IPS-20b (cell line): ENCODE measurements around the gene ASPHD1.
"Not testable (repeated sequence)": the region's sequence is repeated elsewhere in the genome, so short reads cannot be mapped to it uniquely, and the experiment has no call there.

Experiments used
- H3K27ac ChIP-seq: one replicate; pipeline ENCODE4 v1.5.1; 2013; ENCODE audit warnings: low read length
- H3K27me3 ChIP-seq: 2 replicates; pipeline ENCODE4 v1.6.1; 2013; ENCODE audit warnings: mild to moderate bottlenecking, low read length, inconsistent platforms; ENCODE audit not compliant: insufficient read depth
- H3K36me3 ChIP-seq: 2 replicates; pipeline ENCODE4 v1.6.1; 2013; ENCODE audit warnings: low read depth, mild to moderate bottlenecking, inconsistent platforms, low read length, moderate library complexity; ENCODE audit not compliant: insufficient read depth
- H3K4me1 ChIP-seq: 2 replicates; pipeline ENCODE4 v1.6.1; 2013; ENCODE audit warnings: mild to moderate bottlenecking, control low read depth, inconsistent platforms, low read length, moderate library complexity; ENCODE audit not compliant: insufficient read depth
- H3K4me3 ChIP-seq: 2 replicates; pipeline ENCODE4 v1.5.1; 2013; ENCODE audit warnings: mild to moderate bottlenecking, low read length, inconsistent platforms
- H3K9ac ChIP-seq: 2 replicates; pipeline ENCODE4 v1.6.1; 2013; ENCODE audit warnings: low read depth, mild to moderate bottlenecking, inconsistent platforms, low read length, moderate library complexity
- H3K9me3 ChIP-seq: 2 replicates; pipeline ENCODE4 v1.6.1; 2013; ENCODE audit warnings: mild to moderate bottlenecking, low read depth, low read length, inconsistent platforms; ENCODE audit not compliant: insufficient read depth

ASPHD1 gene

GRCh38 chr16:29926711-29927052 is 26.4 kb downstream of the ASPHD1 start:
- peak overlapping the region; percentile 87 for H3K27ac ChIP-seq
- H3K9me3 ChIP-seq = no peaks in the 10 kb centered on the region
- H3K36me3 ChIP-seq = peaks cover 14% of the 10 kb centered on the region
- H3K4me3 ChIP-seq = peak overlapping the region; percentile 77
- peak overlapping the region; percentile 97 for H3K9ac ChIP-seq
- no peaks in the 10 kb centered on the region for H3K27me3 ChIP-seq
- peaks cover 9% of the 10 kb centered on the region for H3K4me1 ChIP-seq

- Histone ChIP-seq H3K36me3 (peaks cover 9% of the 10 kb centered on the region), H3K9me3 (no peaks in the 10 kb centered on the region), H3K4me3 (peak overlapping the region; percentile 77), H3K4me1 (peaks cover 9% of the 10 kb centered on the region), H3K9ac (peak overlapping the region; percentile 97; the same call in 1 of the 2 replicates), H3K27ac (no peak overlapping the region), H3K27me3 (no peaks in the 10 kb centered on the region)
Observed at GRCh38 chr16:29927070-29927905, 27.0 kb downstream of the ASPHD1 start.

- not testable (repeated sequence) for H3K27me3 ChIP-seq, H3K9me3 ChIP-seq, H3K9ac ChIP-seq, H3K4me3 ChIP-seq, H3K27ac ChIP-seq, H3K4me1 ChIP-seq, H3K36me3 ChIP-seq
Observed at GRCh38 chr16:29931750-29932149, 31.5 kb downstream of the ASPHD1 start.

GRCh38 chr16:29940656-29941055 is 40.4 kb downstream of the ASPHD1 start:
- H3K9ac ChIP-seq = no peak overlapping the region
- H3K4me1 ChIP-seq = no peaks in the 10 kb centered on the region
- H3K27ac ChIP-seq = no peak overlapping the region
- H3K9me3 ChIP-seq = no peaks in the 10 kb centered on the region; the same call in 1 of the 2 replicates
- H3K36me3 ChIP-seq = no peaks in the 10 kb centered on the region
- H3K4me3 ChIP-seq = no peak overlapping the region
- H3K27me3 ChIP-seq = no peaks in the 10 kb centered on the region

GRCh38 chr16:29943846-29944799 is 43.8 kb downstream of the ASPHD1 start:
- Histone ChIP-seq H3K4me3 (no peak overlapping the region), H3K9me3 (no peaks in the 10 kb centered on the region; the same call in 1 of the 2 replicates), H3K9ac (no peak overlapping the region), H3K4me1 (no peaks in the 10 kb centered on the region), H3K27ac (no peak overlapping the region), H3K36me3 (no peaks in the 10 kb centered on the region), H3K27me3 (no peaks in the 10 kb centered on the region)

GRCh38 chr16:29947897-29948296 is 47.6 kb downstream of the ASPHD1 start:
- peaks cover 3% of the 10 kb centered on the region; the same call in 1 of the 2 replicates for H3K4me1 ChIP-seq
- H3K36me3 ChIP-seq = no peaks in the 10 kb centered on the region
- H3K9me3 ChIP-seq = no peaks in the 10 kb centered on the region
- H3K4me3 ChIP-seq = no peak overlapping the region
- H3K27me3 ChIP-seq = no peaks in the 10 kb centered on the region
- H3K27ac ChIP-seq = no peak overlapping the region
- H3K9ac ChIP-seq = no peak overlapping the region

GRCh38 chr16:29950806-29951461 is 50.6 kb downstream of the ASPHD1 start:
- H3K4me3 ChIP-seq = no peak overlapping the region
- H3K4me1 ChIP-seq = peaks cover 3% of the 10 kb centered on the region; the same call in 1 of the 2 replicates
- H3K27ac ChIP-seq = no peak overlapping the region

GRCh38 chr16:29951625-29952365 is 51.5 kb downstream of the ASPHD1 start:
- Histone ChIP-seq H3K4me3 (no peak overlapping the region), H3K9me3 (no peaks in the 10 kb centered on the region), H3K4me1 (peaks cover 3% of the 10 kb centered on the region; the same call in 1 of the 2 replicates), H3K27ac (no peak overlapping the region), H3K27me3 (no peaks in the 10 kb centered on the region), H3K9ac (no peak overlapping the region), H3K36me3 (no peaks in the 10 kb centered on the region)

More at GRCh38 chr16:29950806-29951461, 50.6 kb downstream of the ASPHD1 start:
- Histone ChIP-seq H3K9ac (no peak overlapping the region), H3K27me3 (no peaks in the 10 kb centered on the region), H3K9me3 (no peaks in the 10 kb centered on the region), H3K36me3 (no peaks in the 10 kb centered on the region)
